ENCODE measurements around the gene DNAJC5.

The DNAJC5 gene

GRCh38 chr20:63861365-63861934 lies 33.5 kb upstream of the DNAJC5 start, which contains the start of gene ABHD16B:
Gene ABHD16B, plus strand, starts transcription at chr20:63861498. Its CDS starts 43 bp downstream, at chr20:63861541.
- Histone ChIP-seq H3K14ac (ENCODE audit: low read length) (no peak within 1 kb of the TSS), H2AFZ (ENCODE audit: insufficient read depth, low read length, poor library complexity) (no peak within 1 kb of the TSS), H2BK5ac (ENCODE audit: low read depth, low read length, poor library complexity) (no peak within 1 kb of the TSS), H3K4ac (ENCODE audit: low read depth, low read length) (no peak within 1 kb of the TSS), H2AK5ac (ENCODE audit: low read length) (no peak within 1 kb of the TSS), H3K23ac (ENCODE audit: low read length) (no peak within 1 kb of the TSS), H4K8ac (ENCODE audit: low read depth, low read length) (no peak within 1 kb of the TSS), H3K4me3 (ENCODE audit: low read depth, low read length) (peak within 1 kb of the TSS; percentile 32), H3K79me1 (ENCODE audit: low read length) (peaks cover 22% of the 10 kb centered on the region), H3K36me3 (ENCODE audit: control insufficient read depth in 1 of 2, insufficient read depth in 2 of 2, low read length in 2 of 2) (peaks cover 16% of the 10 kb centered on the region in 2 experiments), H3K18ac (ENCODE audit: low read length) (peak within 1 kb of the TSS; percentile 15), H4K12ac (ENCODE audit: low read depth, low read length) (no peak within 1 kb of the TSS), H3K4me1 (ENCODE audit: control insufficient read depth in 1 of 2, insufficient read depth in 2 of 2, low read length in 2 of 2) (peaks cover 24 to 32% of the 10 kb centered on the region in 2 experiments), H3K4me2 (ENCODE audit: low read length) (no peak within 1 kb of the TSS), H3K27me3 (ENCODE audit: insufficient read depth, low read length) (no peaks in the 10 kb centered on the region), H3K27ac (ENCODE audit: low read depth, low read length) (no peak within 1 kb of the TSS), H3K9me3 (ENCODE audit: insufficient read depth, low read depth, low read length) (no peaks in the 10 kb centered on the region), H3K79me2 (ENCODE audit: control insufficient read depth, insufficient read depth, low read length, poor library complexity) (peaks cover 9% of the 10 kb centered on the region), H3K9ac (ENCODE audit: low read length) (no peak within 1 kb of the TSS), H4K91ac (ENCODE audit: low read depth, low read length) (peak within 1 kb of the TSS; percentile 11), H2BK12ac (ENCODE audit: low read length) (no peak within 1 kb of the TSS), H2BK120ac (ENCODE audit: insufficient read depth, low read length, poor library complexity) (no peak within 1 kb of the TSS)
- WGBS (ENCODE audit: extremely low coverage, insufficient coverage, insufficient read length), result no CpG with 5 or more reads among the region's 59 CpGs
- DNase-seq, result no peak

GRCh38 chr20:63861981-63862901 lies 32.7 kb upstream of the DNAJC5 start:
- Histone ChIP-seq H3K79me2 (ENCODE audit: control insufficient read depth, insufficient read depth, low read length, poor library complexity) (peaks cover 9% of the 10 kb centered on the region), H3K9me3 (ENCODE audit: insufficient read depth, low read depth, low read length) (no peaks in the 10 kb centered on the region), H2AFZ (ENCODE audit: insufficient read depth, low read length, poor library complexity) (no peak overlapping the region), H3K27me3 (ENCODE audit: insufficient read depth, low read length) (no peaks in the 10 kb centered on the region), H3K9ac (ENCODE audit: low read length) (no peak overlapping the region), H3K23ac (ENCODE audit: low read length) (no peak overlapping the region), H2AK5ac (ENCODE audit: low read length) (no peak overlapping the region), H3K4me3 (ENCODE audit: low read depth, low read length) (peak overlapping the region; percentile 12), H4K8ac (ENCODE audit: low read depth, low read length) (no peak overlapping the region), H3K4ac (ENCODE audit: low read depth, low read length) (no peak overlapping the region), H3K36me3 (ENCODE audit: control insufficient read depth in 1 of 2, insufficient read depth in 2 of 2, low read length in 2 of 2) (peaks cover 16% of the 10 kb centered on the region in 2 experiments), H3K18ac (ENCODE audit: low read length) (no peak overlapping the region), H3K4me1 (ENCODE audit: control insufficient read depth in 1 of 2, insufficient read depth in 2 of 2, low read length in 2 of 2) (peaks cover 24 to 32% of the 10 kb centered on the region in 2 experiments), H2BK120ac (ENCODE audit: insufficient read depth, low read length, poor library complexity) (no peak overlapping the region), H3K27ac (ENCODE audit: low read depth, low read length) (no peak overlapping the region), H3K79me1 (ENCODE audit: low read length) (peaks cover 22% of the 10 kb centered on the region), H2BK5ac (ENCODE audit: low read depth, low read length, poor library complexity) (no peak overlapping the region), H2BK12ac (ENCODE audit: low read length) (no peak overlapping the region), H3K4me2 (ENCODE audit: low read length) (no peak overlapping the region), H3K14ac (ENCODE audit: low read length) (no peak overlapping the region), H4K91ac (ENCODE audit: low read depth, low read length) (no peak overlapping the region), H4K12ac (ENCODE audit: low read depth, low read length) (no peak overlapping the region)
- no CpG with 5 or more reads among the region's 95 CpGs for whole genome bisulfite sequencing (ENCODE audit: extremely low coverage, insufficient coverage, insufficient read length)
- DNase-seq, result no peak

- Histone ChIP-seq H2BK5ac (ENCODE audit: low read depth, low read length, poor library complexity) (no peak overlapping the region), H3K79me2 (ENCODE audit: control insufficient read depth, insufficient read depth, low read length, poor library complexity) (peaks cover 9% of the 10 kb centered on the region), H3K14ac (ENCODE audit: low read length) (no peak overlapping the region), H4K91ac (ENCODE audit: low read depth, low read length) (peak overlapping the region; percentile 91), H3K27me3 (ENCODE audit: insufficient read depth, low read length) (no peaks in the 10 kb centered on the region), H2AFZ (ENCODE audit: insufficient read depth, low read length, poor library complexity) (no peak overlapping the region), H3K23ac (ENCODE audit: low read length) (no peak overlapping the region), H3K4me1 (ENCODE audit: control insufficient read depth in 1 of 2, insufficient read depth in 2 of 2, low read length in 2 of 2) (peaks cover 14 to 24% of the 10 kb centered on the region in 2 experiments), H2BK12ac (ENCODE audit: low read length) (no peak overlapping the region), H4K12ac (ENCODE audit: low read depth, low read length) (peak overlapping the region; percentile 9), H4K8ac (ENCODE audit: low read depth, low read length) (peak overlapping the region; percentile 95), H2BK120ac (ENCODE audit: insufficient read depth, low read length, poor library complexity) (no peak overlapping the region), H3K18ac (ENCODE audit: low read length) (peak overlapping the region; percentile 12), H3K4me2 (ENCODE audit: low read length) (peak overlapping the region; percentile 66), H3K27ac (ENCODE audit: low read depth, low read length) (peak overlapping the region; percentile 82), H3K36me3 (ENCODE audit: control insufficient read depth in 1 of 2, insufficient read depth in 2 of 2, low read length in 2 of 2) (peaks cover 17% of the 10 kb centered on the region in 2 experiments), H3K4ac (ENCODE audit: low read depth, low read length) (no peak overlapping the region), H3K9ac (ENCODE audit: low read length) (no peak overlapping the region), H3K4me3 (ENCODE audit: low read depth, low read length) (no peak overlapping the region), H3K79me1 (ENCODE audit: low read length) (peaks cover 16% of the 10 kb centered on the region), H2AK5ac (ENCODE audit: low read length) (peak overlapping the region; percentile 0), H3K9me3 (ENCODE audit: insufficient read depth, low read depth, low read length) (no peaks in the 10 kb centered on the region)
- no CpG with 5 or more reads among the region's 18 CpGs for WGBS (ENCODE audit: extremely low coverage, insufficient coverage, insufficient read length)
- no peak for DNase-seq
Measured at GRCh38 chr20:63863021-63863797, 31.7 kb upstream of the DNAJC5 start.
